ENCODE data around the gene SARM1.

Gene SARM1

DNA sequence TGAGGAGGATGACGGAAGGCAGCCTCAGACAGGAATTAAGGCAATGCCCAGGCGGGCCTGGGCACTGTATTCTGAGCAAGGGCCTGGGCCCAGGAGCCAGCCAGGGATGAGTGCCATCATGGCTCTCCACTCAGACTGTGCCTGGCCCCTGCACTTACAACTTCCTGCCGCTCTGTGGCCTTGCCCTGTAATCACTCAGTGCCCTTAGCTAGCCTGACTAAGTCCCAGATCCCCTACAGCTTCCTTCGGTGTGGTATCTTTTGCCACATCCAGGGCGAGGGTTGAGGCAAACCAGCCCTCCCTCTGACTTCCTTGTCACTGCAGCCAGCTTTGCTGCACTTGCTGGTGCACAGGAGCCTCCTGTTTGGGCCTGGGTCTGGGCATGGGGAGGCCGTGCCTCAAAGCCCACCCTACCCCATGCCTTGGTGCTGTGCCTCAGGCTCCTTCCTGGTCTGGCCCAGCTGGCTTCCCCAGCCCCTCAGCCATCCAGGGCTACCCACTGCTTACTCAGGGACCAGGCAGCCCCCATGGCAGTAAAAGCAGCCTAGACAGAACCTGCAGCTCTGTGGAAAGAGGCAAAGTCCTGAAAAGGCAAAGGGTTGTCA, 25.2 kb downstream of the SARM1 start:
- no peak for DNase-seq (ENCODE audit: low spot score)
- TF ChIP-seq CTCF (IDR thresholded peaks at IDR 0.05; ENCODE audit: extremely low read depth, missing control alignments) = no peak

DNA sequence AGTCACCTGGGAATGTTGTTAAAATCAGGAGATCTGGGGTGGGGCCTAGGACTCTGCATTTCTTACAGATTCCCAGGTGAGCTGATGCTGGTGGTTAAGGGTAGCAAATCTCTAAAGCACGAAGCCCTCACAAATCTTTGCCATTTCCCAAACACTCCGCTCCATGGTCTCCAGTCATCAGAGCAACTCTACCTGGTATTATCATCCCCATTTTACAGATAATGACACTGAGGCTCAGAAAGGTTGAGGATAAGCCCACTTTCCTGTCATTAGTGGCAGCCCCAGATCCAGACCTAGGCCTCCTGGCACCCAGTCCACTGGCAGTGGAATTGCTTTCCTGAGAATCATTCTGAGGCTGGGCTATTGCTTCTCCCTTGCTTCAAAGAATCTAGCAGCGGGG, 25.8 kb downstream of the SARM1 start:
- no peak for DNase-seq (ENCODE audit: low spot score)
- no peak for TF ChIP-seq CTCF (IDR thresholded peaks at IDR 0.05; ENCODE audit: extremely low read depth, missing control alignments)

DNA sequence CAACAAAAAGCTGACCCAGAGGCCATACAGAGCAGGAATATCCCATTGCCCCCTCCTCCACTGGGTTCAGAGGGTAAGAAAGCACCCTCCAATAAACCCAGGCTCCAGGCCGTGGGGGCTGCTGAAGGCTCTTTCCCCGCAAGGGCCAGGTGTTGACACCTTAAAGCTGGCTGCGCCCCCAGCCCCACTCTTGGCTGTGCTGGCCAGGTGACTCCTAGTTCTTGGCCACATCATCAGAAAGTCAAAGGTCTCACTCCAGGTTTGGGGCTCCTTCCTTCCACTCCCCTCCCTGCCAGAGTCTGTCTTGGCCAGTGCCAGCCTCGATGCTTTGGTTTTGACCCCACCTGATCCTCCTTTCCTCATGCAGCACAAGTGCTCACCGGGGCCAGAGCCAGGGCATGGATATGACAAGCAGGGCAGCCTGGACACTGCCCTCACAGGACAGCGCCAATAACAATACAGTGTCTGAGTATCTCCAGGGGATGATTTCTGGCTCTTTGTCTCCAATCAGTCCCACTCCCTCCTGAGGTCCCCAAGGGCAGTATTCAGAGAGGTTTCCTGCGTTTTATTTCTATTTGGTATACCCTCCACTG, 26.3 kb downstream of the SARM1 start:
- no peak for TF ChIP-seq CTCF (IDR thresholded peaks at IDR 0.05; ENCODE audit: extremely low read depth, missing control alignments)
- no peak for DNase-seq (ENCODE audit: low spot score)

DNA sequence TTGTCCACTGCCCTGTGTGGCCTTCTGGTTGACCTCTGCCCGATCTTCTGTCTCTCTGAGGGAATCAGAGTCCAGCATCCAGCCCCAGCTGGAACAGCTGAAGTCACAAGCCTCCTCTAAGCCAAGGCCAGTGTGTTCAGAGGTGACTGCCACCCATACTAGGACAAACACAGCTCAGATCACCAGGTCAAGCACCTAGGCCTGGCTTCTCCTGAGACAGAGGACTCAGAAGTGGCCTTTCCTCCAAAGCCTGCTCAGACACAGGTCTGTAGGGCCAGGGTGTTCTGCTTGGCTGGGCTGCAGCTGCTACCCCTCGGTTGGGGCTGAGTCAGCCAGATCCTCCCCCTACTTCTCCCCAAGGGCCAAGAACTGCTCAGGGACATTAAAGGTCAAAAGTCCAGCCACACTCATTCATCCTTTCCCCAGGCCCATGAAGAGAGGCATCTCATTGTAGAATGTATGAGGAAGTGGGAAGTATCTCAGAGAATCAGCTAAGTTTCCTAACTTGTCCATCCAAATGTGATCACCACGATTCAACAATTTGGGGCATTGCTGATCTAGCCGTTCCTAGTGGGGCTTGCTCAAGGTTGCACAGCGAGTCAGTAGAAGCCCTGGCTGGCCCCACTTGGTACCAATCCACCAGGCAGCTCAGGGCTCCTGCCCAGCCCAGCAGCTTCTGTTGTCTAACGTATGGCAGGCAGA, 26.9 kb downstream of the SARM1 start:
- no peak for TF ChIP-seq CTCF (IDR thresholded peaks at IDR 0.05; ENCODE audit: extremely low read depth, missing control alignments)
- DNase-seq (ENCODE audit: low spot score) = no peak

DNA sequence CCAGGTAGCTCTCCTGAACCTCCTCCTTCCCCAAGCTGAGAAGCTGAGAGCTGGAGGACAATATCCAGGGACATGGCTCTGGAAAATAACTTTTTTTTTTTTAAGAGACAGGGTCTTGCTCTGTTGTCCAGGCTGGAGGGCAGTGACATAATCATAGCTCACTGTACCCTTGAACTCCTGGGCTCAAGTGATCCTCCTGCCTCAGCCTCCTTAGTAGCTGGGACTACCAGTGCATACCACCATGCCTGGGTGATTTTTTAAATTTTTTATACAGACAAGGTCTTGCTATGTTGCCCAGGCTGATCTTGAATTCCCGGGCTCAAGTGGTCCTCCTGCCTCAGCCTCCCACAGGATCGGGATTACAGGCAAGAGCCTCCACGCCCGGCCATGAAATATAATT, 28.3 kb downstream of the SARM1 start:
- TF ChIP-seq CTCF (IDR thresholded peaks at IDR 0.05; ENCODE audit: extremely low read depth, missing control alignments) = no peak

GRCh38 chr17:28402224-28402630, 30.7 kb downstream of the SARM1 start:
- DNase-seq (ENCODE audit: low spot score) = no peak
- no peak for TF ChIP-seq CTCF (IDR thresholded peaks at IDR 0.05; ENCODE audit: extremely low read depth, missing control alignments)

More for the DNA sequence above, 28.3 kb downstream of the SARM1 start:
- DNase-seq (ENCODE audit: low spot score) = no peak

DNA sequence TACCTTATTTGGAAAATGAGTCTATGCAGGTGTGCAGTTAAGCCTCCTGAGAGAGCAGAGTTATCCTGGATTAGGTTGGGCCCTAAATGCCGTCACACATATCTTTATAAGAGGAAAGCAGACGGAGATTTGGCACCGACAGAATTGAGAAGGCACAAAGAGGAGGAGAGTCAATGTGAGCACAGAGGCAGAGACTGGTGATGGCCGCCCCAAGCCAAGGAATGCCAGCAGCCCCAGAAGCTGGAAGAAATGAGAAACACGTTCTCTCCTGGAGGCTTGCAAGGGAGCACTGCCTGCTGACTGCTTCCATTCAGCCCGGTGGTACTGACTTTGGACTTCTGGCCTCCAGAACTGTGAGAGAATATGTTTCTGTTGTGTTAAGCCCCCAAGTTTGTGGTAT, 31.4 kb downstream of the SARM1 start:
- TF ChIP-seq CTCF (IDR thresholded peaks at IDR 0.05; ENCODE audit: extremely low read depth, missing control alignments) = no peak
- DNase-seq (ENCODE audit: low spot score) = no peak

All from GM20000 (cell line).